H1 (cell line): ENCODE data around the gene DPM3. TPM values are rescaled to one million over a fixed set of nuclear protein-coding genes. Genes with fewer than 3 reads are reported as not detected.

Experiments
- CTCF ChIA-PET: fragments of 300-600 bp; sonication (Branson Sonifier 250); formaldehyde crosslinking; loops from one replicate; lab custom pipeline; 2021; ENCODE audit not compliant: partially characterized antibody; lab: Charles Lee
- POLR2A ChIA-PET: fragments of 300-600 bp; sonication (Branson Sonifier 250); formaldehyde crosslinking; loops from one replicate; lab custom pipeline; 2021; ENCODE audit warnings: inconsistent platforms; ENCODE audit not compliant: partially characterized antibody; lab: Charles Lee
- DNase-seq, 2 experiments: peaks; one replicate each; pipeline versions ENCODE4 v3.0.0 to v3.0.0-alpha.2; 2010 to 2022; ENCODE audit warnings: low spot score in 2 of 2, low read depth in 1 of 2, mixed read lengths in 1 of 2
- FAIRE-seq: peaks from 2 replicates; lab custom pipeline; 2011; peaks lifted over from hg19 to GRCh38; lab: Jason Lieb, UNC
- H2AFZ ChIP-seq: 2 replicates; pipeline ENCODE4 v1.8.1; 2012; ENCODE audit warnings: low read length, inconsistent platforms
- H2AK5ac ChIP-seq: 2 replicates; pipeline ENCODE4 v1.6.1; 2013; ENCODE audit warnings: low read depth, low read length
- H2BK120ac ChIP-seq: replicated peaks from 2 replicates; pipeline ENCODE3; 2013; ENCODE audit warnings: low read depth, low read length, inconsistent platforms
- H2BK12ac ChIP-seq: 2 replicates; pipeline ENCODE4 v1.6.1; 2013; ENCODE audit warnings: low read depth, low read length
- H2BK15ac ChIP-seq: 2 replicates; pipeline ENCODE4 v1.6.1; 2013; ENCODE audit warnings: low read length
- H2BK20ac ChIP-seq: 2 replicates; pipeline ENCODE4 v1.6.1; 2013; ENCODE audit warnings: low read length
- H2BK5ac ChIP-seq: 2 replicates; pipeline ENCODE4 v1.6.1; 2013; ENCODE audit warnings: low read depth, low read length
- H3K14ac ChIP-seq: 2 replicates; pipeline ENCODE4 v1.6.1; 2013; ENCODE audit warnings: inconsistent platforms; ENCODE audit not compliant: insufficient read length
- H3K18ac ChIP-seq: 2 replicates; pipeline ENCODE4 v1.6.1; 2013; ENCODE audit warnings: low read length; ENCODE audit errors: extremely low read depth
- H3K23ac ChIP-seq: 2 replicates; pipeline ENCODE4 v1.6.1; 2013; ENCODE audit warnings: inconsistent platforms; ENCODE audit not compliant: insufficient read length
- H3K23me2 ChIP-seq: 2 replicates; pipeline ENCODE4 v1.6.1; 2013; ENCODE audit warnings: low read depth, low read length
- H3K27ac ChIP-seq: 2 replicates; pipeline ENCODE4 v1.6.1; 2011; ENCODE audit warnings: low read depth, low read length, inconsistent platforms
- H3K27me3 ChIP-seq, 4 experiments: replicated peaks in 1 of 4; 1 replicate in 1 of 4; 2 replicates in 3 of 4; pipeline versions ENCODE4 v1.6.1 to v1.8.1; 2011 to 2013; ENCODE audit warnings: low read length in 3 of 4, mild to moderate bottlenecking in 3 of 4, inconsistent platforms in 2 of 4, mixed read lengths in 2 of 4, moderate library complexity in 1 of 4; ENCODE audit not compliant: control insufficient read depth in 3 of 4, insufficient read depth in 3 of 4; ENCODE audit errors: extremely low read depth in 1 of 4
- H3K36me3 ChIP-seq, 4 experiments: 2 replicates each; pipeline versions ENCODE4 v1.6.1 to v1.8.1; 2011 to 2013; ENCODE audit warnings: mild to moderate bottlenecking in 4 of 4, low read length in 3 of 4, moderate library complexity in 2 of 4, control low read depth in 1 of 4, inconsistent platforms in 1 of 4; ENCODE audit not compliant: insufficient read depth in 4 of 4, control insufficient read depth in 2 of 4
- H3K4ac ChIP-seq: replicated peaks from 2 replicates; pipeline ENCODE3; 2013; ENCODE audit warnings: low read length, low read depth, mixed read lengths, inconsistent platforms; ENCODE audit not compliant: insufficient read length
- H3K4me1 ChIP-seq, 4 experiments: replicated peaks in 1 of 4; 1 replicate in 1 of 4; 2 replicates in 3 of 4; pipeline versions ENCODE4 v1.6.1 to v1.8.1; 2011 to 2013; ENCODE audit warnings: low read length in 3 of 4, inconsistent platforms in 2 of 4, mixed read lengths in 1 of 4; ENCODE audit not compliant: insufficient read depth in 4 of 4, control insufficient read depth in 3 of 4
- H3K4me2 ChIP-seq, 2 experiments: 2 replicates each; pipeline versions ENCODE4 v1.6.1 to v1.8.1; 2011 to 2013; ENCODE audit warnings: low read depth in 2 of 2, low read length in 2 of 2, control low read depth in 1 of 2, inconsistent platforms in 1 of 2, mild to moderate bottlenecking in 1 of 2; ENCODE audit not compliant: insufficient read depth in 1 of 2
- H3K4me3 ChIP-seq, 4 experiments: fragments of 200-600, 300-600 bp in 1 of 4; sonication (generic), shearing (Covaris generic), sonication (Bioruptor Twin) in 1 of 4; 2 replicates each; pipeline versions ENCODE4 v1.5.1 to v1.8.1; 2011 to 2016; ENCODE audit warnings: low read length in 4 of 4, low read depth in 3 of 4, control low read depth in 2 of 4, inconsistent platforms in 2 of 4, mild to moderate bottlenecking in 2 of 4, mixed read lengths in 1 of 4, moderate library complexity in 1 of 4; ENCODE audit not compliant: insufficient read depth in 2 of 4; ENCODE audit errors: extremely low read depth in 1 of 4
- H3K56ac ChIP-seq: replicated peaks from 2 replicates; pipeline ENCODE3; 2013; ENCODE audit warnings: low read depth, mild to moderate bottlenecking, mixed read lengths, low read length, inconsistent platforms; ENCODE audit not compliant: insufficient read length
- H3K79me1 ChIP-seq: 2 replicates; pipeline ENCODE4 v1.6.1; 2013; ENCODE audit warnings: low read depth, low read length, control low read depth
- H3K79me2 ChIP-seq, 2 experiments: 2 replicates each; pipeline versions ENCODE4 v1.6.1 to v1.8.1; 2012 to 2013; ENCODE audit warnings: low read length in 2 of 2, mild to moderate bottlenecking in 2 of 2, inconsistent platforms in 1 of 2; ENCODE audit not compliant: insufficient read depth in 2 of 2, control insufficient read depth in 1 of 2
- H3K9ac ChIP-seq, 4 experiments: replicated peaks in 1 of 4; 1 replicate in 1 of 4; 2 replicates in 3 of 4; pipeline versions ENCODE4 v1.6.1 to v1.8.1; 2011 to 2013; ENCODE audit warnings: low read depth in 3 of 4, low read length in 3 of 4, control low read depth in 2 of 4, mild to moderate bottlenecking in 2 of 4, moderate library complexity in 2 of 4, inconsistent platforms in 1 of 4; ENCODE audit errors: extremely low read depth in 1 of 4
- H3K9me3 ChIP-seq, 2 experiments: 2 replicates each; pipeline versions ENCODE4 v1.6.1 to v1.8.1; 2012 to 2013; ENCODE audit warnings: mild to moderate bottlenecking in 2 of 2, moderate library complexity in 2 of 2, control low read depth in 1 of 2, inconsistent platforms in 1 of 2, low read depth in 1 of 2, low read length in 1 of 2, mixed read lengths in 1 of 2; ENCODE audit not compliant: insufficient read depth in 2 of 2
- H4K20me1 ChIP-seq, 2 experiments: replicated peaks in 1 of 2; 2 replicates each; pipeline versions ENCODE3 to v1.8.1; 2011 to 2013; ENCODE audit warnings: inconsistent platforms in 2 of 2, low read length in 2 of 2, mild to moderate bottlenecking in 1 of 2; ENCODE audit not compliant: insufficient read depth in 2 of 2, control insufficient read depth in 1 of 2
- H4K5ac ChIP-seq: 2 replicates; pipeline ENCODE4 v1.6.1; 2013; ENCODE audit warnings: low read length, low read depth, mixed read lengths, inconsistent platforms; ENCODE audit not compliant: insufficient read length
- H4K8ac ChIP-seq: 2 replicates; pipeline ENCODE4 v1.8.0; 2013; ENCODE audit warnings: mild to moderate bottlenecking, moderate library complexity, low read length, inconsistent platforms; ENCODE audit not compliant: insufficient read depth; ENCODE audit errors: extremely low read depth
- H4K91ac ChIP-seq: replicated peaks from 2 replicates; pipeline ENCODE3; 2013; ENCODE audit warnings: low read length, mixed read lengths, inconsistent platforms; ENCODE audit not compliant: insufficient read length
- CBX5 ChIP-seq: fragments of 300-800, 300-1000 bp; sonication (generic); IDR thresholded peaks from 2 replicates; pipeline ENCODE4 v1.7.1; 2016; ENCODE audit warnings: antibody characterized with exemption, low read length, low read depth
- FOSL1 ChIP-seq: IDR thresholded peaks from 2 replicates; pipeline ENCODE4 v1.6.1; 2011; ENCODE audit warnings: mild to moderate bottlenecking, low read depth, low read length, moderate library complexity; ENCODE audit not compliant: insufficient read depth
- RAD21 ChIP-seq, 2 experiments: IDR thresholded peaks in 1 of 2; conservative IDR thresholded peaks in 1 of 2; 2 replicates each; pipeline ENCODE4 v1.6.1; 2011; ENCODE audit warnings: low read depth in 2 of 2, low read length in 2 of 2, improper control_type of control experiment in 1 of 2, inconsistent platforms in 1 of 2, mild to moderate bottlenecking in 1 of 2, moderate library complexity in 1 of 2
- RXRA ChIP-seq: IDR thresholded peaks from 2 replicates; pipeline ENCODE4 v1.6.1; 2011; ENCODE audit warnings: low read depth, mild to moderate bottlenecking, low read length, moderate library complexity; ENCODE audit not compliant: insufficient read depth
- SIRT6 ChIP-seq: IDR thresholded peaks from one replicate; pipeline ENCODE4 v1.7.1; 2012; ENCODE audit warnings: low read length, inconsistent platforms
- SIX5 ChIP-seq: IDR thresholded peaks from 2 replicates; pipeline ENCODE4 v1.6.1; 2011; ENCODE audit warnings: mild to moderate bottlenecking, low read depth, low read length
- YY1 ChIP-seq: IDR thresholded peaks from 2 replicates; pipeline ENCODE4 v1.6.1; 2011; ENCODE audit warnings: low read depth, mild to moderate bottlenecking, low read length
- WGBS, 2 experiments: shearing (Covaris generic) in 1 of 2; methylation state at CpG; one replicate each; pipeline versions ENCODE4 v1.1.6 to v1.1.7; 2013 to 2015; ENCODE audit warnings: low lambda C conversion rate in 2 of 2, mixed read lengths in 2 of 2, inconsistent platforms in 1 of 2, low coverage in 1 of 2, missing lambda C conversion rate in 1 of 2; ENCODE audit not compliant: insufficient replicate concordance in 2 of 2, insufficient coverage in 1 of 2, insufficient read length in 1 of 2; ENCODE audit errors: extremely low coverage in 1 of 2, missing lambda C conversion rate in 1 of 2; 5-methylcytosine and 5-hydroxymethylcytosine counted together
- polyA plus RNA-seq, 7 experiments: library from polyadenylated mRNA; depleted of rRNA in 3 of 7; stranded (reverse) in 5 of 7; unstranded in 2 of 7; fragments of >200 nt in 5 of 7; fragments of 200-250 nt in 2 of 7; gene quantifications; 1 replicate in 5 of 7; 2 replicates in 1 of 7; 4 replicates in 1 of 7; pipeline versions ENCODE4 v1.2.1 to v1.2.3, GENCODE V29; 2011 to 2013; ENCODE audit warnings: missing spikeins in 2 of 7, mixed read lengths in 2 of 7
- total RNA-seq: library from RNA; stranded (reverse); fragmentation: NEBNext Ultra II Directional; extraction: Animal tissue kit (Norgen Biotek cat#: 25700); gene quantifications from 2 replicates; pipeline ENCODE4 v1.2.1, GENCODE V29; 2021

DPM3 gene
- total and polyA plus RNA-seq, 2 of the 8 experiments (the other 6 are each of a cell fraction or from before 2014, with no cell fraction given), result 44.8 to 227 TPM

DNA sequence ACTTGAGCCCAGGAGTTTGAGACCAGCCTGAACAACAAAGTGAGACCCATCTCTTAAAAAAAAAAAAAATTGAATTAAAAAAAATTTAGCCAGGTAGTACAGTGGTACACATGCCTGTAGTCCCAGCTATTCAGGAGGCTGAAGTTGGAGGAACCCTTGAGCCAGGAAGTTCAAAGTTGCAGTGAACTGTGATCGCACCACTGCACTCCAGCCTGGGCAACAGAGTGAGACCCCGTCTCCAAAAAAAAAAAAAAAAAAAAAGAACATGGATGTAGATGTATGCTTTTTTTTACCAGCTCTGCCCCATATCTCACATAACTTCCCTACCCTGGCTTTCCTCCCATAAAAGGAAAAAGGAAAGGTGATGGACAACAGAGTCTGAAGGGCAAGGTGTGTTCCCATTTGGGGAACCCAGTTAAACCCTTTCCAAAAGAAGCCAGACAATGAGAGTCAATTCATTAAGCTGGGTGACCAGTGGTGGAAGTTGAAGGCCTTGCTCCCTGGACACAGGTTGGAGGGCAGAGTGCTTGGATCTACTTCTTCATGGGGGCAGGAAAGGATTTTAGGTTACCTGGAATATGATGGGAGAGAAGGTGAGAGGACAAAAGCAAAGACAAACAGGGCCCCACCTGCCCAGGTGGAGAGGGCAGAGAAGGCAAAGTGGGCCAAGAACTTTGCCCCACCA is 29.9 kb upstream of the DPM3 start:
- Histone ChIP-seq H3K79me1 (no peaks in the 10 kb centered on the region; the same call in 1 of the 2 replicates), H2BK20ac (no peak overlapping the region), H3K9ac (no peak overlapping the region), H3K18ac (no peak overlapping the region), H2BK15ac (no peak overlapping the region), H3K4ac (no peak overlapping the region), H3K27me3 (no peaks in the 10 kb centered on the region), H3K79me2 (peaks cover 0 to 15% of the 10 kb centered on the region in 2 experiments; a peak in 2 of 4 replicates), H3K36me3 (peaks cover 0 to 10% (median 7%) of the 10 kb centered on the region in 4 experiments; a peak in 4 of 8 replicates), H2BK120ac (no peak overlapping the region), H3K23ac (no peak overlapping the region), H3K23me2 (peaks cover 21% of the 10 kb centered on the region), H3K27ac (no peak overlapping the region), H4K8ac (no peak overlapping the region; the same call in 1 of the 2 replicates), H3K4me3 (no peak overlapping the region), H3K9me3 (no peaks in the 10 kb centered on the region), H4K91ac (no peak overlapping the region), H2BK5ac (no peak overlapping the region), H2AK5ac (no peak overlapping the region), H3K4me1 (peaks cover 5 to 27% (median 18%) of the 10 kb centered on the region in 4 experiments), H4K5ac (no peak overlapping the region), H2BK12ac (no peak overlapping the region), H3K4me2 (no peak overlapping the region), H3K56ac (no peak overlapping the region), H2AFZ (no peak overlapping the region), H3K14ac (no peak overlapping the region), H4K20me1 (peaks cover 2% of the 10 kb centered on the region in 2 experiments)
- TF ChIP-seq FOSL1 (no peak), RAD21 (IDR thresholded peaks at IDR 0.05 in 1 of 2, conservative IDR thresholded peaks at IDR 0.05 in 1 of 2; ENCODE audit: low read depth in 2 of 2, low read length in 2 of 2) (no peak), YY1 (no peak), SIRT6 (no peak), SIX5 (no peak), RXRA (no peak), CBX5 (no peak)
- ChIA-PET POLR2A (interaction anchor here (1.2 to 20.5 kb wide), 2 partner anchors 31 to 55 kb away, joined by 3 to 512 read pairs; partner anchors contain the start of genes MTX1 and THBS3), CTCF (interaction anchor here (1.1 to 12.4 kb wide), 8 partner anchors 36 to 109 kb away, joined by 3 to 215 read pairs (median 36); partner anchors contain the start of genes DPM3, EFNA1 and SLC50A1)
- DNase-seq (no peak), FAIRE-seq (no peak)
- WGBS, 2 experiments, result 100% methylated on average over 1 of the region's 2 CpGs; no CpG with 5 or more reads in 1 of the 2 experiments
